NCI-H748 (cell line): ENCODE data around the gene DSTN.

Experiments used
- DNase-seq: peaks from one replicate; lab custom pipeline; 2025; ENCODE audit not compliant: unreplicated experiment; lab: John Stamatoyannopoulos, UW

DSTN gene

DNA sequence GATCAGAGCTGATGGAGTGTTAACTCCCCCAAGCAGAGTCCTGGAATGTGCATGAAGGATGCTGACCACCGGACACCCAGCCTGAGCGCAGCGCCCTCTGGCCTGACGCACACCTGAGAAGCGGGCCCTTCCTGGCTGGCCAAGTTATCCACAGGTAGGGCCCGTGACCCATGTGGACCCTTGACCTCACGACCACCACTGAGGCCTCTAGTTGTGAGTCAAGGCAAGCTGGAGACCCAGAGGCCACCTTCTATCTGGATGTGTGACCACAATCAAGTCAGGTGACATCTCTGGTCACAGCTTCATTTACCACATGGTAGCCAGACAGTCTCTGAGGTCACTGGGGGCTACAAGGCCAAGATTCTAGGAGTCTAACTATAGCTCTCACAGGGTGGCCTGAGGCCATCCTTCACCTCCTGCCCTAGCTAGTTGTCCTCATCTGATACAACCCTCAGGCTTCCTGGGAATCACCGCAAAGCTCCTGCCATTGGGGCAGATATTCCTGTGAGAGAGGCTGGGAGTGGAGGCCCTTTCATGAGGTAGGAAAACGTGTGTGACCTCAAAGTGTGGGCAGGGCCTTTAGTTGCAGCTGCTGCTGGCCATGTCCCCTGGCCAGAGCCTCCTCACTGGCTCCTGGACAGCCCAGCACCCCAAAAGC is 53.1 kb downstream of the DSTN start:
- no peak for DNase-seq

DNA sequence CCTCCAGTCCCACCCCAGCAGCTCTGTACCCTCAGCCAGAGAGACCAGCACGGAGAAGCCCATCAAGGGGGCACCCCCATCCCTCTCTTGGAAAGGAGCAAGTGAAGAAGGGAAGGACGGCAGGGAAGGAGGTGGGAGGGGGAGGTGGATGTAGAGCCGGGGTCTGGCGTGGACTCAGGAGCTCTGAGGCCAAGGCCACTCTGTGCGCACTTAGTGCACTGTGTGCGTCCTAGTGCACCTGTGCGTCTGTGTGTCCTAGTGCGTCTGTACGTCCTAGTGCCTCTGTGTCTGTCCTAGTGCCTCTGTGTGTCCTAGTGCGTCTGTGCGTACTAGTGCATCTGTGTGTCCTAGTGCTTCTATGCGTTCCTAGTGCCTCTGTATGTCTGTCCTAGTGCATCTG is 54.2 kb downstream of the DSTN start:
- no peak for DNase-seq

DNA sequence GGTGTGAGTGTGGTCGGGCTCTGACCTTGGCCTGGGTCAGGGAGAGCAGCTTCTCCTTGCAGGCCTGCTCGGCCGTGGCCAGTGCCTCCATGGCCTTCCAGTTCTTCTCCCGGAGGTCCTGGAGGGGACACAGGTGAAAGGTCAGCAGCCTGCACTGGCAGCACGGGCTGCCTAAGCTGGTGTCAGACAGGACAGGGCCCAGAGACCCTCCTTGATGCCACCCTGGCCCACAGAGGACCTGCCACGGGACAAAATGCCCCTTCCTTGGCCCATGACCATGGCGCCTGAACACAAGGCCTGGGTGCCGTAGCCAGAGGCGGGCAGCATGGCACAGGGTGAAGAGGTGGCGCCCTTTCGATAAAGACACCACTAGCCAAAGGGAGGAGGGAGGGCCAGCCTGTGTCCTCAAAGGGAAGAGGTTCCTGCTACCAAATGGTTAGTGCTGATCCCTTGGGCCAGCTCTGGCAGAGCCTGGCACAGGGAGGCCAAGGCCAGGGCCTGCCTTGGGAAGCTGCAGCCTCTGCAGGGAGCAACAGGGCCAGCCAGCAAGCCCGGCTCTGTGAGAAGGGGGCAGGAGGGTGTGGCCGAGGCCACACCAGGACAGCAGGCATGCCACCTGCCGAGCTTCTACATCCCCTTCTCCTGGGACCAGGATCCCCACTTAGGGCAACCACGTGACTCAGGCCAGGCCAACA is 54.8 kb downstream of the DSTN start:
- no peak for DNase-seq

DNA sequence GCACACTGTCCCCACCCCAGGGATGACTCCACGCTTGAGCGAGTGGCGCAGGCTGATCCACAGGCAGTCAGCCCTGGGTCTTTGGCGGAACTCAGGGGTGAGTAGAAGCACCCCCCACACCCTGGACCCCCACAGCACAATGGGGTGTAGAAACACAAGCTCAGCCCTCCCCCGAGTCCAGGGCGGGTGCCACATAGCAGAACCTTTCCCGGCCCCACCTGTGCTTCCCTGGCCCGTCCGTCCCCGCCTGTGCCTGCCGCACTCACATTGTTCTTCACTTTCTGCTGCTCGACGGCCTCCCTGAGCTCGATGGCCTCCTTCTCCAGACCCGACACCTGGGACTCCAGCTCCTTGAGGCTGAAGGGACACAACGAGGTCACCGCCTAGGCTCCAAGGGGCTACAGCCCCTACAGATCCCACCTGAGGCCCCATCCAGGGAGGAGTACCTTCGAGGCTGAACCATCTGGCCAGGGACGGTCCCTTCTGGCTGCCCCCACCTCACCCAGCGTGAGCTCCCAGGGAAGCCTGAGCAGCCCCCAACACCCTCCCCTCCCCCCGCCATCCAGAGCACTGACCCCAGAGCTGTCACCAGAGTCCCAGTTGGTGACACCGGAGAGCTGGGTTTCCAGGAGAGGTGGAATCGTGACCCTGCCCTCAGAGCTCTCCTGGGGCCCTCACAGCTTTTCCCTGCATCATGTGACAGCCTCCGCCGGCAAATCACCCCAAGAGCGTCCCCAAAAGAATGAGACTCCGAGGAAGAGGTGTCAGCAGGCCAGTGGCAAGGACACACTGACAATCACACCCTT is 55.6 kb downstream of the DSTN start:
- DNase-seq = no peak

DNA sequence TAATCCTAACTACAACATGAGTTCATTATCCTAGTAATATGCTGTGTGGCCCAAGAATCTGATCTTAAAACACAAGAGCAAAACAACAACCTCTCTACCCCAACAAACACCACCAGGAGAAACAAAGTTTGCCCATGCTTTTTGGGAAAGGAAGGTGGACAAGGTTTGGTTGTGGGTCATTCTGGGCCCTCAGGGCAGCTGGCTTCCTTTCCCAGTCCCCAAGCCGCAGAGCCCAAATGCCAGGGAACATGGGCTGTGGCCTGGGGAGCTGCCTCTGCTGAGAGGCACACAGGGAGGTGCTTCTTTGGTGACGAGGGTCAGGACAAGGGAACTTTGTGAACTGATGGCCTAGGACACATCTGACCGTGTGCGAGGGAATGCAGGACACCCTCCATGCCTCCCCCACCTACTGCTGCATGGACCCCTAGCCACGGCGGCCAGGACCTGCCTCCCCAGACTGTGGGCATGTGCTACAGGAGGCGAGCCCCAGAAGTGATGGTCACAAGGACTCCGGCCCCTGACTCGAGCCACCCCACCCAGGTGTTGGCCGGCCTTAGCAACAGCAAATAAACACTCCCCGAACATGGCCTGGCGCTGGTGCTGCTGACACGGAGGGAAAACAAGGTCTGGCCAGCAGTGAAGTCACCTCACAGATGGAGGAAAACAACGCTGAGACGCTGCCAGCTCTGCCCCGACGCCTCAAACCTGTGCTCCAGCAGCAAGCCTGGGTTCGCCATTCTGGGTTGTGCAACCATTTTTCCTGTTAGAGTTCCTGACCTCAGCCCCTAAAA is 56.5 kb downstream of the DSTN start:
- peak; percentile 23 for DNase-seq

DNA sequence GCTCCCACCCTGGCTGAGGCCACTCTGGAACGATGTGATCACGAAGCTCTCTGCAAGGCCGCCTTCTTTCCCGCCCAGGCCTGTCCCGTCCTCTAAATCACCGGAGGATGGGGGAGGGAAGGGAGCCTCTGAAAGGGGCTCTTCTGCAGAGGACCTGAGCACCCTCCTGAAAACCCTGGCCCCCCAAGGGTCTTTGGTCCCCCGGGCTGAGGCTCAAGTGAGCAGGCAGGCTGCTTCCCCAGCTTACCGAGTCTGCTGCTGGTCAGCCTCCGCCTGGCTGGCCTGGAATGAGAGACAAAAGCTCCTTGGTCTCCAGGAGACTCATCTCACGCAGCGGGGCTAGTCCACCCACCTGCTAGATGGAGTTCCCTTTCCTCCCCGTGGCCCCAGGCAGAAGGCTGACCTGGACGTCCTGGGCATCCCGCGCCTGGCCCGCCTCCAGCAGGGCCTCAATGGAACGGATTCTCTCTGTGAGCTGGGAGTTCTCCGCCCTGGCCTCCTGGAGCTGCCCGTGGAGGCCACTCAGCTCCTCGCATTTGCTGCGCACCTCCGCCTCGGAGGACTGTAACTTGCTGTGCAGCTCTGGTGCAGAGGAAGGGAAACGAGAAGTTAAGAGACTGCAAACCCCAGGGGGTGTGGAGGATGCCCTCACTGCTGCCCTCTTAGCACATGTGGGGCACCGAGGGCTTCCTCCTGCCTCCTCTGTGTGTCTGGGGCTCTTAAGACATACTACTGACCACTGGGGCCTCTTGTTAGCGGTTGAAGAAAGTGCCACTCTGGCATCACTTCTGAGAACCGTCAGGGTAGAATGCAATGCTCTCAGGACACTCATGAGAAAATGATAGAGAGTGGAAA is 57.5 kb downstream of the DSTN start:
- no peak for DNase-seq

DNA sequence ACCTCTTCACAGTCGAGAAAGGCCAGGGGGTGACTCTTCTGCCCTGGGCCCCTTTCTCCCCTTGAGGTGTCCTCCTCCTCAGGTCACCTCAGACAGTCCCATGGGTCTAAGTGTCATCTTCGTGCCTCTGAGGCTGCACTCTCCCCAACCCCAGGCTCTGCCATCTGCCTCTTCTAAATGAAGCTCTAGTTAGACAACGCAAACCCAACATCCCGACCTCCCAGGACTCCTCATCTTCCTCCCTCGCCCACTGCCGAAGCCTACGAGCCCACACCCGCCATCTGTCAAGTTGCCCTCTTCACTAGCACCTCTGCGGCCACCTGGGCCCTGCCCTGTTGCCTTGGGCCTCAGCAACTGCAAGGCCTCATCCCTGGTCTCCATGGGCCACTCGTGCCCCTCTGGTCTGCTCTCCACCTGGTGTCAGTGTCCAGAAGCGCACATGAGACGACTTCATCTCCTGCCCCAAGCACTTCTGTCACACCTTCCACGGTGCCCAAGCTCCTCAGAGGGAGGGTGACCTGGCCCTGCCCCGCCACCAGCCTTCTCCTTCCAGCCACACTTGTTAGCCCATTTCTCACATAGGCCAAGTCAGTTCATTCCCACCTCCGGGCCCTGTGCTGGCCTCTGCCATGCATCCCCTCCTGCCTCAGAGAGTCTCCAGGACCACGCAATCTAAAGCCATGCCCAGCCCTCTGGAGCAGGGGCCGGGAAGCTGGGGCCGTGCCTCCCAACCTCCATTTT is 58.4 kb downstream of the DSTN start:
- DNase-seq = no peak

DNA sequence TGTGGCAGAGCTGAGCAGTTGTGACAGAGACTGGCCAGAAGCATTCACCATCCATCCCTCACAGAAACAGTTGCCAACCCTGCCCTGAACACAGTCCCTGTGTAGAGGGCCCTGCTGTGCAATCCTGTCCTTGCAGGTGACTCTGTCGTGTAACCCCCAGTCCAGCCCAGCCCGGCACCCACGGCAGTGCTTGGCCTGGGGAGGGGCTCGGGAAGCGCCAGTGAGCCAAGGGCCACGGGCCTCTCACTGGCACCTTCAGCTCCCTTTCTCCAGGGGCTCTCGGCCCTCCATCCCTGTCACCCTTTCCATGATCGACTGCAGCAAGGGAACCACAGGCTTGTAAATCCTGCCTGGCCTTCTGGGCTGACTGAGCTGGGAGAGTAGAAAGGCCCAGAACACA is 59.1 kb downstream of the DSTN start:
- DNase-seq = no peak

DNA sequence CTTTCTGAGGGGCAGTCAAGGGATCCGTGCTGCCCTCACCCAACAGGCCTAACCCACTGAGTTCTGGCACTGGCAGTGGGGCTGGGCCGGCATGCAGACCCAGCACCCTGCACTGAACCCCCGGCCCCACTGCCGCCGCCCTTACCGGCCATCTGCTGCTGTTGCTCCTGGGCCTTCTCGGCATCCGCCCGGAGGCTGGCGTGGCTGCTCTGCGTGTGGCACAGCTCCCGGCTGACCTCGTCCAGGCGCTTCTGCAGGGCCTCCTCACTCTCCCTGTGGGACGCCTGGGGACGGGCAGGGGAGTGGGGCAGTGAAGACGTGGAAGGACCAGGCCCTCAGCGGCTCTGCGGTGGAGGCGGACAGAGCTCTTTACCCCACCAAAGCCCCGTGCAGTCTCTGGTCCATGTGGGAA is 59.8 kb downstream of the DSTN start:
- no peak for DNase-seq

DNA sequence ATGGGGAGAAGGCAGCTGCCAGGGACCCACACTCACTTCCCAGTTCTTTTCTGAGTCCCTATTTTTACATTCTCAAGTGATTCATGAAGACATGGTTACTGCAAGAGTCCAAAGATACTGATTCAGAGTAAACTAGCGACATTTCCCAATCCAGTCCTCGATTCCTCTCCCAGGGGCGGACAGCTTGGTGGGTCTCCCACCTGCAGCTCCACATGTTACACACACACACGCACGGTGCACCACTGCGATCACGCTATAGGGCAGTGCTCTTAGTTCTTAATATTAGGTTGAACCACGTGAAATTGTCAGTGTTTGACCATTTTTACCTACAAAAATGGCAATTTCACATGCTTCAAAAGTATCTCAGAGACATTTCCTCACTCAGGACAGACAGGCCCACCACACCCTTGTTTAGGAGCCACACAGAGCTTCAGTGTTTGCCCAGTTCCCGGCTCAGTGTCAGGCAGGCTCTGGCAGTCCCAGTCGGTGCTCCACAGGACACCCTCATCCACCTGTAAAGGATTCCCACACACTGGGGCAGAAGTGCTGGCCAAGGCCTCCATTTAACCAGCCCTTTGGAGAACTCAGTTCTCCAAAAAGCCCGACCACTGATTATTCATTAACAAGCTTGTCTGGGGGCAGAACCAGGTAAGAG is 60.4 kb downstream of the DSTN start:
- DNase-seq = no peak

DNA sequence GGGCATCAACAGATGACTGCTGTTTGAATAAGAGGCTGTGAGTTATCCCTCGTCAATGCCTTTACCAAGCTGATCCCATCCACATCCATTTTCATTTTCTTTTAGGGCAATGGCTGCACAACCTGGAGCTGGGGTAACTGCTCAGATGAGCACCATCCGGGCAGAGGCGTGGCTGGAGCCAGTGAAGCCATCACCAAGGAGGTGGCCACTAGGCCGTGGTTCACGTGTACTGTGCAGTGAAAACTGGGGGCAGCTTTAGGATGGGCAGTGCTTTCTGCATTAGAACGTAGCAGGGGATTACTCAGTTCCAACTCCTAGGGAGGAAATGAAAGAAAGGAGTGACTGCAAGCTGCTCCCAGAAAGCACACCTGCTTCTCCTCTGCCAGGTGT is 60.9 kb downstream of the DSTN start:
- no peak for DNase-seq

DNA sequence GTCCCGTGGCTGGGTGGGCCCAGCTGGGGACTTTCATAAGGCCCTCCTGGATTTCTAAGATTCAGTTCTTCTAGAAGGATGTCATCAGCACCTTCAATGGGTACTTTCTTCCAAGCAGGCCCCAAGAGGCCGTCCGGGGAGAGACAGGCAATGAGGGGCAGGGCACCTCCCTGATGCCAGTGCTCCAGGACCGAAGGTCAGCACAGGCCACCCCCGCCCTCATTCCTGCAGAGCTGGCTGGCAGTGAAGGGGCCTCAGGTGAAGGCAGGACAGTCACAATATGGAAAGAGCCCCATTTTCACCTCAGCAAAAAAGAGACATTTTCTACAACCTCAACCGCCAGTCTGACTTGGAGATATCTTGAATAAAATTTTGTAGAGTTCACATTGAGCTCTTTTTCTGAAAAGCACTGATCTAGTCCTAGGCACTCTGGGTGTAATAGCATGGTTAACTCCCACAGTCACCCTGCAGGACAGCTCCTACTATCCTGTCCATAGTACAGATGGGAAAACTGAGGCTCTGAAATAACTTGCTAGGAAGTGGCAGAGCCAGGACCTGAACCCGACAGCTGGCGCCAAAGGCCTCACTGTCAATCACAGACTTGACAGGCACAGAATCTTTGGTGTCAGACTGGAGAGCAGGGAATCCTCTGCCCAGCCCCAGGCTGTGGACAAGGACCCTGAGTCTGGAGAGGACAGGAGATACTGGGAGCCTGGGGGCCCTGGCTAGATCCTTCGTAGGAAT is 61.9 kb downstream of the DSTN start:
- no peak for DNase-seq

DNA sequence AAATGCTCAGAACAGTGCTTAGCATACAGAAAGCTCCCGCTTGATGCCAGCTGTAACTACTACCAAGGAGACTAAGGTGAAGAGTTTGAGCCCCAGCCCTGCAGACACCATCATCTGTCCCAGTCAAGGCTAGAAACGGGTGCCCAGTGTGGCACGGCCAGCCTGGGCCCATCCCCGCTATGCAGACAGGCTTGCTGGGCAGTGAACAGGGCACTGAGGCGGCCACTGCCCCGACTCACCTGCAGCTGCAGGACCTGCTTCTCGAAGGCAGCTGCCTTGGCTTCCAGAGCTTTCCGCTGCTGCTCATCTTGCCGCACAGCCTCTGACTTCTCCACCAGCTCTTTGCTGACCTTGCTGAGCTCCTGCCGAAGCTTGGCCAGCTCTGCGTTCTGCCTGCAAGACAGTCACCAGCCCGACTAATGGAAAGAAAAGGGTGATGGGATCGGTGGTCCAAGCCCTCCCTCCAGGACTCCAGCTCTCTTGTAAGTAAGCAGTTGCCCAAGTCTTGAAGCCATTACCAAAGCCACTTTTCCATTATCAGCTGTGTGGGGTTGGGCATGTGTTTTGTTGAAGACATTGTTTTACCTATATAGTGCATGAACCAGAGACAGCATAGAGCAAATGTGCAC is 63.5 kb downstream of the DSTN start:
- no peak for DNase-seq

DNA sequence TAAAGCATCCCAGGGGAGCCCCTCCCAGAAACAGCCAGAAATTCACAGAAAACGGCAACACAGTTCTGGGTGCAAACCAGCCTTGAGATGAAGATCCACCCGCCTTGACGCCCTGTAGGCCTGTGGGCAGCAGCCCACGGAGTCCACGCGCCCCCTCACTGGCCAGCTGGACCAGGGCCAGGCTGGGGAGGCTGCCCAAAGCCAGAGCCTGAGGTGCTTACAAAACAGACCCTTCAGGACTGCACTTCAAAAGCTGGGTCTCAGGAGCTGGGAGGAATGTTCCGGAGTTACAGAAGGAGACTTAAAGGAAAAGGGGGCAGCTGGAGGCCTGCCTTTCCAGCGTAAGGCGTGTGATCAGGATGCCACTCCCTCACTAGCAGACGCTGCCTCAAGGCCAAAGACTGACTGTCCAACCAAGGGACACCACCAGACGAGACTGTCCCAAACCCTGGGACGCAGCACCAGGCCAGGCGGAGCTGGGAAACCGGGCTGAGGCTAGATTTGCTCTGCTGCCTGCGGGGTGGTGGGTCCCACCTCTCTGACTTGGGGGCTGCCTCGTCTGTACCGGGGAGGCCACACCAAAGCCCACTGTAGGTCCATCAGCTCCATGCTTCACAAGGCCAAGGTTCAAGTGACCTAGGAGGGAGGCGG is 64.1 kb downstream of the DSTN start:
- DNase-seq = no peak

DNA sequence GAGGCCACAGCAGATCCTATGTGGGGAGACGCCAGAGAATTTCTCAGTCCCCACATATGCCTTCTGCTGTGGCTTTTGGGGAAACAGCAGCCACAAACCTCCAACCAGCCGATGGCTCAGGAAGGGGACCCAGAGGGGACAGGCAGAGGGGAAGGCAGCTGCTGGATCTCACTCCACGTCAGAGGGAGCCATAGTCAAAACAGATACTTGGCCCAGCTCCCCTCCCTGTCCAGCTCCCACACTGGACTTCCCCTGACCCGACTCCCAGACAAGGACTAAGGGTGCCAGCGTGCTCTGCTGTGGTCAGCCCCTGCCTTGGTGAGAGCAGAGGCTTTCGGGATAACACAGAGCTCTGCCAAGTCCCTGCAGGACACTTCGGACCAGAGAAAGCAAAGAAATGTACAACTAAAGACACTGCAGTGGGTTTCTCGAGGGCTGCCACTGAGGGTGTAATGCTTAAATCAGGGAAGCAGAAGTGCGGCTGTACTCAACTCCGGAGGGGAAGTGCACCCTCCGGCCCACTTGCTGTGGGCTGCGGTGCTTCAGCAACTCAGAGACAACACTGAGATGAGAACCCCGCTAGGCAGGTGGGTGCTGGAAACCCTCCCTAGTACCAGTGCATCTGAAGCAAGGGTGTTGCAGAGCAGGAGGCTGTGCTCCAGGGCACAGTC is 64.9 kb downstream of the DSTN start:
- DNase-seq = no peak

DNA sequence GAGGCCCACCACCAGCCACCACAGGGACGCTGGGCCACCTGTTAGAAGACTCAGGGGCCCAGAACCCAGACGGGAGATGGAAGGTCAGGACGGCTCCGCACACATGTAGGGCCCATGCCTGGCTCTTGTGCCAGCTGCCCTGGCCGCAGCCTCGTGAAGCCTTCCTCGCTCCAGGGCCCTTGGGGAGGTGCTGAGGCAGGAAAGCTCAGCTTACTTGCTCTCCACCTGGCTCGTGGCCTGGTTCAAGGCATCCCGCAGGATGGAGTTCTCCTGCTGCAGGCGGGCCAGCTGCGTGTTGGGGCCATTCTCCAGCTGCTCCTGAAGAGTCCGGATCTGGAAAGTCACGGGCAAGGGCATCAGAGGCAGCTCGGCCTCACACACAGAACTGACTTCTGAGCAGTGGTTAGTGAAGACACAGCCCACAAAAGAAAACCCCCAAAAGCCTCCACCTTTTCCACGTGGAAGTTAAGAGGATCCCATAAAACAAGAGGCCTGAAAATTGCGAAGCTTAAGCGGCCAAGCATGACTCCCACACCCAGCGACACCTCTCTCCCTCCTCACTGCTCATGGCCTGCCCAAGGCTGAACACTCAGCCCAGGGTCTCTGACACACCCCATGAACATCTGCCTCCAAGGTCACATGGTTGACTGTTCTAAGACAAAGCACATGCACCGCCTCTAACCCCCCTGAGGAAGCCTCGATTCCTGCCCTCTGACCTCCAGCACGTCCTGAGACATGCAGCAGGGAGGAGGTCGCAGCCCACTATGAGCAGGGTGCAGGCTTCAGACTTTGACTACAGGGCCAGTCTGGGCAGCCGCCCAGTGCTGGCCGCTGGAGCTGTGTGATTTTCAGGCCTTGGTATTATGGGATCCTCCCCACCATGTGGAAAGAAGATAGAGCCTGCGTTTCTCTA is 65.7 kb downstream of the DSTN start:
- DNase-seq = no peak
